ENCODE data around the gene PTPRN.
A peak's percentile ranks its signal among the peaks of the same experiment; 100 is the strongest.
"Not testable (repeated sequence)": the region's sequence is repeated elsewhere in the genome, so short reads cannot be mapped to it uniquely, and the experiment has no call there.

Gene PTPRN

DNA sequence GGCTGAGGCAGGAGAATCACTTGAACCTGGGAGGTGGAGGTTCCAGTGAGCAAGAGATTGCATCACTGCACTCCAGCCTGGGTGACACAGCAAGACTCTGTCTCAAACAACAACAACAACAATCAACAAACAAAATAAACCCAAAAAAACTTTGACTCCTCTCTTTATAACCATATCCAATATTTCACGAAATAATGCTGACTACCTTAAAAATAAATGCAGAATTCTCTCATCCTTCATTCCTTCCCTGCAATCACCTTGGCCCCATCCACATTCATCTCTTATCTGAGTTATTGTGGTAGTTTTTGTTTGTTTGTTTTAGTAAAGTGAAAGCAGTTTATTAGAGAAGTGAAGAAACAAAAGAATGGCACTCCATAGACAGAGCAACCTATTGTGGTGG is 3.2 kb downstream of the PTPRN start:
- DNase-seq = no peak

DNA sequence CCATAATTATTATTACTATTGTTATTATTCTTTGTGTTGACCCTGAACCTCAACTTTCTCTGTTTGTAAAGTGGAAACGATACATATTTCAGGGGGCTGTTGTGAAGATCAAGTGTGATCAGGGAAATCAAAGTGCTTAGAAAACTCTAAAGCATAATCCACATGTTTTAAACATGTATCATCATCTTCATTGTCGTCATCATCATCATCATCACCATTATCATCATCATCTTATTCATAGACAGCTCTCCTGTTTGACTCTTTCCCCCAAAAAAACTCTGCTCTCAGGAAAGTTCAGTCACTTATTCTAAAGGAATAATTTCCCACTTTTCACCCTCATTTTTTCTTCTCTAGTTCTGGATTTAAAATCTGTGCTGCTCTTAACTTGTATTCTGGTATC is 5.0 kb downstream of the PTPRN start:
- DNase-seq = no peak

DNA sequence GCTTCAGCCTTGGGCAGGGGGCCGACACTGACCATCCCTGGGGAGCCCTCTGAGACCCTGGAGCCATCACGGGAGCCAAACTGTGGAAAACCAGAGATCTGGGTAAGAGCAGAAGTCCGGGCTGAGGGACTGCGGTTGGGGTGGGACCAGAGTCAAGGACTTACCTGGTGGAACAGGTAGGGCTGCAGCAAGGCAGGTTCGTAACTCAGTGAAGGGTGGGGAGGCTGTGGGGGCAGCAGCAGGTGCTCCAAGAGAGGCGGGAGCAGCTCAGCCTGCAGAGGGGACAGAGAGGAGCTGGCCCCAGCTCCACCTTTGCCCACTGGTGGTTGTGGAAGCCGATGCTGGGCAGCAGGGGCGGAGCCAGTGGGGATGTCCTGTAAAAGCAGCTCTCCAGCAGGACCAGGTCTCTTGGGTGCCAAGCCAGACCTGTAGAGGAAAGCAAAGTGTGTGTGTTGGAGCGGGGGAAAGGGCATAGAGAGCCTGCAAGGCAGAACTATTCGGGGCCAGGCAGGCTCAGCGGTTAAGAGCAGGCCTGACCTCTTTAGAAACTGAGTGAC is 6.7 kb downstream of the PTPRN start:
- no peak for DNase-seq

DNA sequence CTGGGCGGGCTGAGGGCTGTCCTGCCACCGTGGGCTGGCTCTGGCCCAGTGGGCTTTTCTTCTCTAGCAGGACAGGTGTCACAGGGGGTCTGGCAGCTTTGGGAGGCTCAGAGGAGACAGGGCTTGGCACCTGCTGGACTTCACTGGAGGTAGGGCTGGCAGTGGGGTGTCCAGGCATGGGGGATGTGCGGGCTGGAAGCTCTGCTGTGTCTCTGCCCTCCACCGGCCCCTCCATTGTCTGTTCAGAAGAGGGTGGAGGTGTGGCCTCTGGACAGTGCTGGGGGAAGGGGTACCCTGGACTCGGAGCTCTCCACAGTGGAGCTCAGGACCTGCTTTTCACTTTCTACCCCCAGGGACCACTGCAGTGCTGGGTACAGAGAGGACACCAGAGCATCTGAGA is 9.2 kb downstream of the PTPRN start:
- DNase-seq = no peak

- no peak for DNase-seq
Measured at GRCh38 chr2:219299372-219299760, 9.8 kb downstream of the PTPRN start.

DNA sequence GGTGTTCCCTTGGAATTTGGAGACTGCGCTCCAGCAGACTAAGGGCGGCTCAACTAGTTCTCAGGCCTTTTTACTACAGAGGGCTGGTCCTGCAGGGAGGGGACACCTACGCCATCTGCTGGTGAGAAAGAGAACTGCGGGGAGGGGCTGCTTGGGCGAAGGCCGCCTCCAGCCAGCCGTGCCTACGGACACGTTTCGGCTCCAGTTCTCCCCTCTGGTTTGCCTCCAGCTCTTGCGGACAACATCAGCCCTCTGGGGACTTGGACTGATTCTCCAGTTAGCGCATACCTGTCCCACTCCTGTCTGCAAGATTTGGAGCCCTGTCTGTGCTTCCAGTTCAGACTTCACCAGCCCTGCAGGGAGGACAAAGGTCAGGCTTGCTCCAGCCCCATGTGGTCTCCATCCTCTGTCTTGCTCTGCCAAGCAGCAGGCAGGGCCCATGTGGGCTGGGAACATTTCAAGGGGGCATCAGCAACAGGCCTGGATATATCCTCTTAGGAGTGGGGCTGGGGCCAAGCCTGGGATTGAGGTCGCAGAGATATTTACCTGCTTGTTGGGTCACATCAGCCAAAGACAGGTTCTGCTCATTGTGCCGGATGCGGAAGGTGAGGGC is 10.3 kb downstream of the PTPRN start:
- peak; percentile 69 for DNase-seq

DNA sequence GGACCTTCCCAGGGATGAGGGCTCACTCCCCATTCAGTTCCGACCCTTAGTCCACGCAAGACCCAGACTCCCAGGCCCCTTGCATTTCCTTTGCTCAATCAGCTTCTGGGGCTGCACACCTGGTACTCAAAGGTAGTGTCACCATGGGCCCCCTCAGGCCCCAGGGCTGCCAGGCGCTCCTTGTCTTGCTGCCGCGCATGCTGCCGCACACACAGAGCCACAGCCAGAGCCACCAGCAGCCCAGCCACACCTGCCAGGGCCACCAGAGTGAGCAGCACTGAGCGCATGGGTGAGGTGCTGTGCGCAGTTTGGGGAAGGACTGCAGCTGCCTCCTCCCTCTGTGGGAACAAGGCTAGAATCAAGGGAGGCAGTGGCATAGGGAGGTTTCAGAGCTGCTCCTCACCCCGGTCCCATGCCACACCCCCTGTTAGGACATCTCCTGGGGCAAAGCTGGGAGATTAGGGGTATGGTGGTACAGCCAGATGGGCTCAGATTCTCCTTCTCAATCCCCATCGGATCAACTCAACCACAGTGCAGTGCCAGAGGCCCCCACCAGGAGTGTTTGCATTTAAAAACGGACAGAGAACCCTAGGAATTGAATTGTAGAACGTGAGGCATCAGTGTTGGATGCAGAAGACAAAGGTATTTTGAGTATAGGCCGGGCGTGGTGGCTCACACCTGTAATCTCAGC is 11.3 kb downstream of the PTPRN start:
- DNase-seq = no peak

- no peak for DNase-seq
Measured at GRCh38 chr2:219296631-219297391, 12.4 kb downstream of the PTPRN start.

- DNase-seq = no peak
Measured at GRCh38 chr2:219296142-219296541, 13.1 kb downstream of the PTPRN start.

DNA sequence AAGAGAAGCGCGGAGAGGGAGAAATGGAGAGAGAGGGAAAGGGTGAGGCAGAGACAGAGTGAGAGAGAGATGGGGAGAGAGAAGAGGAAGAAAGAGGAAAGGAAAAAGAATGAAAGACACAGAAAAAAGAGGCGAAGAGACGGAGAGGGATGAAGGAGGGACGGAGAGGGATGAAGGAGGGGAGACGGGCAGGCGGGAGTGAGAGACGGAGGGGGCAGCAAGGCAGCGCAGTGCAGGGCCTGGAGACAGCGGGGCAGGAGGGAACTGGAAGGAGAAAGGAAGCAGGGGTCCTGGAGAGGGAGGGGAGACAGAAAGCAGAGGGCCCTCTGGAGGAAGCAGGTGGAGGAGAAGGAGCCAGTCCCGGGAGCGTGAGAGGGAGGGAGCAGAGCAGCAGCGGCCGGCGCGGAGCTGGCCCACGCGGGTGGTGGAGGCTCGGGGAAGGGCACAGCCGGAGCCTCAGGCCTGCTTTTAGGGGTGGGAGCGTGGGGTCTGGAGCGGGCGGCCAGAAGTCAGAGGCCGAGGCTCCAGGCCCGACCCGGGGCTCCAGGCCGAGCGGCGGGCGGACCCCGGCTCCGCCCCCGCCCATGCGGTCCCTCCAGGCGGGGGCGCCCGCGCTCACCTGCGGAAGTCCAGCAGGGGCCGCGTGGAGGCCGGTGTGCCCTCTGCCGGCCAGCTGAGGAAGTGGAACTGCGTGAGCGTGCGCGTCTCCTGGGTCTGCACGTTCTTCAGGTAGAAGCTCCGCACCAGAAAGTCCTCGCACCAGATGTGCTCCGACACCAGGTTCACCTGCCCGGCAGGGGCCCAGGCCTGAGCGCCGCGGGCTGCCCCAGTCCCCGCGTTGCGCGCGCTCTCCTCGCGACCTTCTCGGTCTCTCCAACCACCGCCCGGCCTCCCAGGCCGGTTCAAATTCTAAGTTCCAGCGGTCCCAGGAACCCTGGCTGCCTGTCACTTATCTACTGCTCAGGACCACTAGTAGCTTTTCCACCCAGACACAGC is 14.5 kb downstream of the PTPRN start:
- DNase-seq = peak; percentile 73

GRCh38 chr2:219293736-219294231 is 15.4 kb downstream of the PTPRN start:
- DNase-seq = no peak

GRCh38 chr2:219292616-219293015 is 16.6 kb downstream of the PTPRN start:
- DNase-seq = no peak

DNA sequence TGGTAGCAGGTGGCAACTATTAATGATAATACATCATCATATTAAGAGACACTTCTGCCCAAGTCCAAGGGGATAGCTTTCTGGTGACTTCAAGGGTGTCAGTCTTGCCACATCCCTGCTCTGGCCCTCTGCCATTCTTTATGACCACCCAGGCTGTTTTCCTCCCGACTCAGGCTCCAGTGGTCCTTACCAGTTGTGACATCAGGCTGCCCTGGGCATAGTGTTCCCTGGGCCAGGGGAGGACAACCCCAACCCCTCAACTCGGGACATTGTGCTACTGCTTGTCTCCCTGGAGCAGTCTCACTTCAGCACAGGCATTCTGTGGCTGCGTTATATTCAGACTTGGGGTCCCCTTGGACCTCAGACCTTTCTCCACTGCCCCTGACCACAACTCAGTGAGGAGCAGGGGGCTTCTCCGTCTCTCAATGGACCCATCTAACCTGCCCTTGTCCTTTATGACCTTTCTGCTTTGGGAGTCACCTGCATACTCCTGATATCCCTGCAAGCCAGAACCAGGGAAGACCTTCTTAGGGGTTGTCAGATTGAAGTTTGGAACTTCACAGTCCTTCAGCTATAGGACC is 17.2 kb downstream of the PTPRN start:
- DNase-seq = no peak

- DNase-seq = no peak
Measured at GRCh38 chr2:219291394-219291793, 17.8 kb downstream of the PTPRN start.

DNA sequence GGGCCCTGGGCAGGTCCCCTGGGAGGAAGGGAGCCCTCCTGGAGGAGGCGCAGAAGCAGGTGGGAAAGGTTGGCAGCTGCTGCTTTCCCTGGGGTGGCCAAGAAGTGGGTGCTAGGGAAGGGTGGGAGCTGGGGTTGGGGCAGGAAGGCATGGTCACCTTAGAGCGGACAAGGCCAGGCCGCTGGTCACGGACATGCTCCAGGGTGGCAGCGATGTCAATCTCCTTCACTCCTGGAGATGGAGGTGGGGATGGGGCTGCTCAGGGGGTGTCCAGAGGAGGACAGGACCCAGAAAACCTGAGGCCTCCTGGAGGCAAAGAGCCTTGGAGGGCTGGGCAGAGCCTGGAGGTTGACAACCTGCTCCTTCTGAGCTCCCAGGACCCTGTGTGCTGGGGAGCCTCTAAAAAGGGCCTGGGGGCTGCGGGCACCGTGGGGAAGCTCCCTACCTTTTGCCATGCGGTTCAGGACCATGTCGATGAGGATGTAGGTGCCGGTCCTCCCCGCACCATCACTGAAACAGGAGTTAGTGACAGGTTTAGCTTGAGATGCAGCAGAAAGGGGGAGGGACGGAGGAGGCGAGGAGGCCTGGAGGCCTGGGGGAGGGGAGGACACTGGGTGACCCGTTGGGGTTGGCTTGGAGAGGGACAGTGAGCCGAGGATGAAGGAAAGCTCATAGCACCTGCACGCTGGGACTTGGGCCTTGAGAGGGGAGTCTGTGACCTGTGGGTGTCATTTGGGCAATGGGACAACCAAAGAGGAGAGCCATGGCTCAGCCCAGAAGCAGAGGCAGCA is 18.6 kb downstream of the PTPRN start:
- DNase-seq = no peak

GRCh38 chr2:219289537-219290361 is 19.5 kb downstream of the PTPRN start:
- peak; percentile 84 for DNase-seq

DNA sequence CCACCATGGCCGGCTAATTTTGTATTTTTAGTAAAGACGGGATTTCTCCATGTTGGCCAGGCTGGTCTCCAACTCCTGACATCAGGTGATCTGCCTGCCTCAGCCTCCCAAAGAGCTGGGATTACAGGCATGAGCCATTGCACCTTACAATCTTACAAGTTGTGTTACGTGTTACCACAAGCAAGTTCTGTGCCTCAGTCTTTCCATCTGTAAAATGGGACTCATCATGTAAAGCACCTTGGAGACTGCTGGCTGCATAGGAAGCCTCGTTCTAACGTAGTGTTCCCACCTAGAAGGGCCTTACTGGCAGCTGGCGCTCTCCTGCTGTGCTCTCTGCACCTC is 20.0 kb downstream of the PTPRN start:
- DNase-seq = no peak

GRCh38 chr2:219287580-219288265 is 21.5 kb downstream of the PTPRN start:
- no peak for DNase-seq

DNA sequence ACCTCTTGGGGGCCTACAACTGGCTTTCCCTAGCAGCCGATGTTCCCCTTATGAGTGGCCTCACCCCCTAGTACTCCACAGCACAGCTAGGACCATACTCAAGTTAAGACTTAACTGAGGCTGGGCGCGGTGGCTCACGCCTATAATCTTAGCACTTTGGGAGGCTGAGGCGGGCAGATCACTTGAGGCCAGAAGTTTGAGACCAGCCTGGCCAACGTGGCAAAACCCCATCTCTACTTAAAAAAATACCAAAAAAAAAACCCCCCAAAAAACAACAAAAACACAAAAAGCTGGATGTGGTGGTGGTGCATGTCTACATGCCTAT is 22.1 kb downstream of the PTPRN start:
- not testable (repeated sequence) for DNase-seq

Data from fibroblast of skin of right biceps (primary cell).